Neural cell (in vitro differentiated cells): ENCODE data around the gene NRL.

ENCODE experiments used
- EP300 ChIP-seq: fragments of 450-650 bp; conservative IDR thresholded peaks from 2 replicates; pipeline ENCODE4 v1.6.1; 2014; ENCODE audit warnings: antibody characterized with exemption, mild to moderate bottlenecking, moderate library complexity; ENCODE audit not compliant: poor library complexity, severe bottlenecking
- EZH2 ChIP-seq: fragments of 200-600, 300-800 bp; shearing (Covaris generic), sonication (generic); IDR thresholded peaks from 2 replicates; pipeline ENCODE4 v1.6.1; 2014; ENCODE audit warnings: antibody characterized with exemption, low read length, borderline replicate concordance, mild to moderate bottlenecking; ENCODE audit not compliant: insufficient read depth, poor library complexity, severe bottlenecking
- POLR2AphosphoS5 ChIP-seq: IDR thresholded peaks from 2 replicates; pipeline ENCODE4 v1.6.1; 2012
- SMC3 ChIP-seq: fragments of 450-650 bp; conservative IDR thresholded peaks from 2 replicates; pipeline ENCODE4 v1.6.1; 2014; ENCODE audit warnings: antibody characterized with exemption, mild to moderate bottlenecking, moderate library complexity; ENCODE audit not compliant: poor library complexity
- TF ChIP-seq, protein P1 (sequence below): fragments of 450-650 bp; IDR thresholded peaks from 2 replicates; pipeline ENCODE4 v1.5.1; 2014; ENCODE audit warnings: antibody characterized with exemption, mild to moderate bottlenecking, moderate library complexity; ENCODE audit not compliant: poor library complexity, severe bottlenecking

GRCh38 chr14:24055971-24056799 is 58.6 kb downstream of the NRL start:
- no peak for TF ChIP-seq EP300
- TF ChIP-seq EZH2, result no peak
- no peak for TF ChIP-seq POLR2AphosphoS5
- TF ChIP-seq, protein P1, sequence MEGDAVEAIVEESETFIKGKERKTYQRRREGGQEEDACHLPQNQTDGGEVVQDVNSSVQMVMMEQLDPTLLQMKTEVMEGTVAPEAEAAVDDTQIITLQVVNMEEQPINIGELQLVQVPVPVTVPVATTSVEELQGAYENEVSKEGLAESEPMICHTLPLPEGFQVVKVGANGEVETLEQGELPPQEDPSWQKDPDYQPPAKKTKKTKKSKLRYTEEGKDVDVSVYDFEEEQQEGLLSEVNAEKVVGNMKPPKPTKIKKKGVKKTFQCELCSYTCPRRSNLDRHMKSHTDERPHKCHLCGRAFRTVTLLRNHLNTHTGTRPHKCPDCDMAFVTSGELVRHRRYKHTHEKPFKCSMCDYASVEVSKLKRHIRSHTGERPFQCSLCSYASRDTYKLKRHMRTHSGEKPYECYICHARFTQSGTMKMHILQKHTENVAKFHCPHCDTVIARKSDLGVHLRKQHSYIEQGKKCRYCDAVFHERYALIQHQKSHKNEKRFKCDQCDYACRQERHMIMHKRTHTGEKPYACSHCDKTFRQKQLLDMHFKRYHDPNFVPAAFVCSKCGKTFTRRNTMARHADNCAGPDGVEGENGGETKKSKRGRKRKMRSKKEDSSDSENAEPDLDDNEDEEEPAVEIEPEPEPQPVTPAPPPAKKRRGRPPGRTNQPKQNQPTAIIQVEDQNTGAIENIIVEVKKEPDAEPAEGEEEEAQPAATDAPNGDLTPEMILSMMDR, result no peak
- no peak for TF ChIP-seq SMC3
